ENCODE results near the gene CASTOR1.

CASTOR1 gene

DNA sequence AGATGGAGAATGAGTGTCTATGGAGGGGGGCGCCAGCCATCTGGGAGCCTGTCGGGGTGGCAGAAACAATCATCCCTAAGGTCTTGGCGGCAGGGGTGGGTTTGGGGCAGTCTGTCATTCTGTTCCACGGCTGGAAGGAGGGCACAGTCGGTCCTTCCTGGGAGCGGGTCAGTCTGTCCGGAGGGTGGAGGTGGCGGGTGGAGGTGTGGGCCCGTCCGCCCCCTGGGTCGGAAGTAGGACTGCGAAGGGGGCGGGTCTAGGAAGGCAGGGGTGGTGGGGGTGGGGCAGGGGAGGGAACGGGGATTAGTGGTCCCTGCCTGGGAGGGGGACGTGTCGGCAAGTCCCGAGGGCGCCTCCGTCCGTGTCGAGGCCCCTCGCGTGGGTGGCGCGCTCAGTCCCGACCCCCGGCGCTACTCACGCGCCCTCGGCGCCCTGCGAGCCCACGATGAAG lies 37.0 kb upstream of the CASTOR1 start:
- POLR2A ChIA-PET: interaction anchor here (0.6 to 2.6 kb wide), 20 partner anchors 10 to 1058 kb away, joined by 3 to 40 read pairs (median 6); partner anchors contain the start of genes CASTOR1, CCDC157 and SF3A1
- H3K27ac ChIP-seq (ENCODE audit: extremely low read depth, low read depth, low read length): peak overlapping the region; percentile 72; the same call in 1 of the 2 replicates
- no peak for TF ChIP-seq ZNF423 (tag by site-specific recombination; IDR thresholded peaks at IDR 0.05)
- no peak for TF ChIP-seq ZNF488 (tag by site-specific recombination; IDR thresholded peaks at IDR 0.05)
- no peak for TF ChIP-seq ZNF26 (tag by site-specific recombination; IDR thresholded peaks at IDR 0.05)
- TF ChIP-seq, protein P1, sequence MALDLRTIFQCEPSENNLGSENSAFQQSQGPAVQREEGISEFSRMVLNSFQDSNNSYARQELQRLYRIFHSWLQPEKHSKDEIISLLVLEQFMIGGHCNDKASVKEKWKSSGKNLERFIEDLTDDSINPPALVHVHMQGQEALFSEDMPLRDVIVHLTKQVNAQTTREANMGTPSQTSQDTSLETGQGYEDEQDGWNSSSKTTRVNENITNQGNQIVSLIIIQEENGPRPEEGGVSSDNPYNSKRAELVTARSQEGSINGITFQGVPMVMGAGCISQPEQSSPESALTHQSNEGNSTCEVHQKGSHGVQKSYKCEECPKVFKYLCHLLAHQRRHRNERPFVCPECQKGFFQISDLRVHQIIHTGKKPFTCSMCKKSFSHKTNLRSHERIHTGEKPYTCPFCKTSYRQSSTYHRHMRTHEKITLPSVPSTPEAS (tag by site-specific recombination; IDR thresholded peaks at IDR 0.05): no peak
- no peak for TF ChIP-seq ZNF148 (tag by site-specific recombination; IDR thresholded peaks at IDR 0.05; ENCODE audit: borderline replicate concordance)
- TF ChIP-seq, protein P2, sequence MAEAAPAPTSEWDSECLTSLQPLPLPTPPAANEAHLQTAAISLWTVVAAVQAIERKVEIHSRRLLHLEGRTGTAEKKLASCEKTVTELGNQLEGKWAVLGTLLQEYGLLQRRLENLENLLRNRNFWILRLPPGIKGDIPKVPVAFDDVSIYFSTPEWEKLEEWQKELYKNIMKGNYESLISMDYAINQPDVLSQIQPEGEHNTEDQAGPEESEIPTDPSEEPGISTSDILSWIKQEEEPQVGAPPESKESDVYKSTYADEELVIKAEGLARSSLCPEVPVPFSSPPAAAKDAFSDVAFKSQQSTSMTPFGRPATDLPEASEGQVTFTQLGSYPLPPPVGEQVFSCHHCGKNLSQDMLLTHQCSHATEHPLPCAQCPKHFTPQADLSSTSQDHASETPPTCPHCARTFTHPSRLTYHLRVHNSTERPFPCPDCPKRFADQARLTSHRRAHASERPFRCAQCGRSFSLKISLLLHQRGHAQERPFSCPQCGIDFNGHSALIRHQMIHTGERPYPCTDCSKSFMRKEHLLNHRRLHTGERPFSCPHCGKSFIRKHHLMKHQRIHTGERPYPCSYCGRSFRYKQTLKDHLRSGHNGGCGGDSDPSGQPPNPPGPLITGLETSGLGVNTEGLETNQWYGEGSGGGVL (tag by site-specific recombination; IDR thresholded peaks at IDR 0.05): peak; percentile 82
- TF ChIP-seq, protein P3, sequence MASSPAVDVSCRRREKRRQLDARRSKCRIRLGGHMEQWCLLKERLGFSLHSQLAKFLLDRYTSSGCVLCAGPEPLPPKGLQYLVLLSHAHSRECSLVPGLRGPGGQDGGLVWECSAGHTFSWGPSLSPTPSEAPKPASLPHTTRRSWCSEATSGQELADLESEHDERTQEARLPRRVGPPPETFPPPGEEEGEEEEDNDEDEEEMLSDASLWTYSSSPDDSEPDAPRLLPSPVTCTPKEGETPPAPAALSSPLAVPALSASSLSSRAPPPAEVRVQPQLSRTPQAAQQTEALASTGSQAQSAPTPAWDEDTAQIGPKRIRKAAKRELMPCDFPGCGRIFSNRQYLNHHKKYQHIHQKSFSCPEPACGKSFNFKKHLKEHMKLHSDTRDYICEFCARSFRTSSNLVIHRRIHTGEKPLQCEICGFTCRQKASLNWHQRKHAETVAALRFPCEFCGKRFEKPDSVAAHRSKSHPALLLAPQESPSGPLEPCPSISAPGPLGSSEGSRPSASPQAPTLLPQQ (tag by site-specific recombination; IDR thresholded peaks at IDR 0.05): peak; percentile 82
- TF ChIP-seq ZNF404 (tag by site-specific recombination; IDR thresholded peaks at IDR 0.05): no peak
- TF ChIP-seq ZNF311 (tag by site-specific recombination; IDR thresholded peaks at IDR 0.05; ENCODE audit: borderline replicate concordance): no peak
- TF ChIP-seq SP2 (tag by site-specific recombination; IDR thresholded peaks at IDR 0.05): peak; percentile 59
- no peak for TF ChIP-seq BCL11B (tag by site-specific recombination; IDR thresholded peaks at IDR 0.05; ENCODE audit: low read depth)
- TF ChIP-seq ZNF112 (tag by site-specific recombination; IDR thresholded peaks at IDR 0.05): no peak
- TF ChIP-seq ZNF133 (tag by site-specific recombination; IDR thresholded peaks at IDR 0.05): no peak
- peak; percentile 59 for TF ChIP-seq GLIS1 (tag by site-specific recombination; IDR thresholded peaks at IDR 0.05)
- TF ChIP-seq ZSCAN5A (tag by site-specific recombination; IDR thresholded peaks at IDR 0.05): no peak; the same call in 1 of the 2 replicates
- TF ChIP-seq ZNF514 (tag by site-specific recombination; IDR thresholded peaks at IDR 0.05): no peak
- no peak for TF ChIP-seq ZNF157 (tag by site-specific recombination; IDR thresholded peaks at IDR 0.05)
- peak; percentile 38; the same call in 1 of the 2 replicates for TF ChIP-seq SP3 (tag by site-specific recombination; IDR thresholded peaks at IDR 0.05)
- TF ChIP-seq ZNF169 (tag by site-specific recombination; IDR thresholded peaks at IDR 0.05): no peak
- peak; percentile 42; the same call in 1 of the 2 replicates for TF ChIP-seq EGR2 (tag by site-specific recombination; IDR thresholded peaks at IDR 0.05; ENCODE audit: low read depth)
- TF ChIP-seq ZXDB (tag by site-specific recombination; IDR thresholded peaks at IDR 0.05): peak; percentile 49; the same call in 1 of the 2 replicates
- no peak for TF ChIP-seq ZNF623 (tag by site-specific recombination; IDR thresholded peaks at IDR 0.05)
- no peak for TF ChIP-seq SALL2 (tag by site-specific recombination; IDR thresholded peaks at IDR 0.05; ENCODE audit: borderline replicate concordance)
- TF ChIP-seq ZNF530 (tag by site-specific recombination; IDR thresholded peaks at IDR 0.05; ENCODE audit: low read depth): no peak
- peak; percentile 74 for TF ChIP-seq GLIS2 (tag by site-specific recombination; IDR thresholded peaks at IDR 0.05)
- peak; percentile 64 for TF ChIP-seq ZFHX2 (tag by site-specific recombination; conservative IDR thresholded peaks at IDR 0.05)

More for the DNA sequence above, 37.0 kb upstream of the CASTOR1 start:
- Histone ChIP-seq H3K9me3 (ENCODE audit: control insufficient read depth, insufficient read depth, low read depth, low read length) (no peaks in the 10 kb centered on the region), H3K4me3 (ENCODE audit: low read depth, low read length) (peak overlapping the region; percentile 85), H3K36me3 (ENCODE audit: control insufficient read depth in 2 of 2, insufficient read depth in 1 of 2, low read length in 2 of 2) (peaks cover 5 to 29% of the 10 kb centered on the region in 2 experiments; a peak in 2 of 3 replicates), H3K4me1 (ENCODE audit: control insufficient read depth, insufficient read depth, low read length) (peaks cover 11% of the 10 kb centered on the region)
- CTCF ChIA-PET: interaction anchor here (0.9 to 6.6 kb wide), 3 partner anchors 11 to 63 kb away, joined by 4 to 60 read pairs (median 18); partner anchors contain the start of gene CASTOR1
